Thyroid gland (tissue), 4 donors: ENCODE measurements around the gene TYK2.

Experiments used
- CTCF ChIP-seq, 6 experiments: fragments of 200-600 bp in 3 of 6; fragments of 450-650 bp in 3 of 6; sonication (generic) in 3 of 6; IDR thresholded peaks; one replicate each; pipeline ENCODE4 v1.5.1; 2016 to 2019; ENCODE audit warnings: antibody characterized with exemption in 6 of 6, mild to moderate bottlenecking in 2 of 6, inconsistent platforms in 1 of 6, moderate library complexity in 1 of 6
- POLR2A ChIP-seq, 2 donors: fragments of 450-650 bp; IDR thresholded peaks; one replicate each; pipeline ENCODE4 v1.6.1; 2017; ENCODE audit warnings: antibody characterized with exemption in 2 of 2, mild to moderate bottlenecking in 2 of 2, moderate library complexity in 1 of 2

- TF ChIP-seq CTCF (IDR thresholded peaks at IDR 0.05) (no peak), POLR2A (IDR thresholded peaks at IDR 0.05) (no peak)
Observed at GRCh38 chr19:10392120-10392519, 11.7 kb upstream of the TYK2 start.
